ENCODE results near the gene ANKS1B.

The ANKS1B gene

GRCh38 chr12:99130808-99131553 is 853.8 kb downstream of the ANKS1B start:
- TF ChIP-seq ZNF501 (tag by site-specific recombination; IDR thresholded peaks at IDR 0.05) (no peak), GLIS2 (tag by site-specific recombination; IDR thresholded peaks at IDR 0.05) (no peak)
- H3K27ac ChIP-seq (ENCODE audit: extremely low read depth, low read depth, low read length): no peak overlapping the region
- POLR2A ChIA-PET: no interaction called here
- no peak overlapping the region for H3K4me3 ChIP-seq (ENCODE audit: low read depth, low read length)
- no peaks in the 10 kb centered on the region for H3K4me1 ChIP-seq (ENCODE audit: control insufficient read depth, insufficient read depth, low read length)
- no peaks in the 10 kb centered on the region for H3K9me3 ChIP-seq (ENCODE audit: control insufficient read depth, insufficient read depth, low read depth, low read length)
- H3K36me3 ChIP-seq (ENCODE audit: control insufficient read depth in 2 of 2, insufficient read depth in 1 of 2, low read length in 2 of 2): no peaks in the 10 kb centered on the region
- CTCF ChIA-PET: interaction anchor here (0.6 kb wide), 2 partner anchors 11 to 334 kb away, joined by 3 read pairs; no protein-coding TSS in a partner anchor

DNA sequence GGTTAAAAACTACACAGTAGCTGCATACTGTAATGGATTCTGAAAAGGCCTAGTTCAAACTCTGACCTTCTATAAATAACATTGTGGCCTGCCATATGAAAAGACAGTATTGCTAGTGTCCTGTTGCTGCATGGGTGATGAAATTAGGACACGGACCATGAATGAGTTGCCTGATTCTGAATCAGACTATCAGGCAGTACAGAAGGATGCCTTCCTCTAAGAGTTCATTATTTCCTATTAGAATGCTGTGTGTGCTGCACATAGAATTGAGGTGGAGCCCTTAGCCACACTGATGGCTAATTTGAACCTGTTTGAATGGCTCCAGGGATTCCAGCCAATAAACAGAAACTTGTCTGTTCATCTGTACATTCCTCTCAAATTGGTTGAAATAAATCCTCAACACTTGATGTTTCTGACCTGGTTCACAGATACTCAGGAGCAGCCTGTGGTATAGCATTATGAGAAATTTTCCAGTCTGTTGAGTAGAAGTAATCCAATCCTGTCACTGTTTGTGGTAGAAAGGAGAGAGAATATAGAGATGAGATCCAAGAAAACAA is 856.4 kb downstream of the ANKS1B start:
- Histone ChIP-seq H3K4me3 (ENCODE audit: low read depth, low read length) (no peak overlapping the region), H3K36me3 (ENCODE audit: control insufficient read depth in 2 of 2, insufficient read depth in 1 of 2, low read length in 2 of 2) (no peaks in the 10 kb centered on the region), H3K27ac (ENCODE audit: extremely low read depth, low read depth, low read length) (no peak overlapping the region), H3K9me3 (ENCODE audit: control insufficient read depth, insufficient read depth, low read depth, low read length) (no peaks in the 10 kb centered on the region), H3K4me1 (ENCODE audit: control insufficient read depth, insufficient read depth, low read length) (no peaks in the 10 kb centered on the region)
- ChIA-PET POLR2A (no interaction called here), CTCF (no interaction called here)
- TF ChIP-seq, protein P1, sequence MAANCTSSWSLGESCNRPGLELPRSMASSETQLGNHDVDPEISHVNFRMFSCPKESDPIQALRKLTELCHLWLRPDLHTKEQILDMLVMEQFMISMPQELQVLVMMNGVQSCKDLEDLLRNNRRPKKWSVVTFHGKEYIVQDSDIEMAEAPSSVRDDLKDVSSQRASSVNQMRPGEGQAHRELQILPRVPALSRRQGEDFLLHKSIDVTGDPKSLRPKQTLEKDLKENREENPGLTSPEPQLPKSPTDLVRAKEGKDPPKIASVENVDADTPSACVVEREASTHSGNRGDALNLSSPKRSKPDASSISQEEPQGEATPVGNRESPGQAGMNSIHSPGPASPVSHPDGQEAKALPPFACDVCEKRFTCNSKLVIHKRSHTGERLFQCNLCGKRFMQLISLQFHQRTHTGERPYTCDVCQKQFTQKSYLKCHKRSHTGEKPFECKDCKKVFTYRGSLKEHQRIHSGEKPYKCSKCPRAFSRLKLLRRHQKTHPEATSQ (tag by site-specific recombination; IDR thresholded peaks at IDR 0.05): no peak
- TF ChIP-seq ZNF561 (tag by site-specific recombination; IDR thresholded peaks at IDR 0.05; ENCODE audit: borderline replicate concordance): no peak

DNA sequence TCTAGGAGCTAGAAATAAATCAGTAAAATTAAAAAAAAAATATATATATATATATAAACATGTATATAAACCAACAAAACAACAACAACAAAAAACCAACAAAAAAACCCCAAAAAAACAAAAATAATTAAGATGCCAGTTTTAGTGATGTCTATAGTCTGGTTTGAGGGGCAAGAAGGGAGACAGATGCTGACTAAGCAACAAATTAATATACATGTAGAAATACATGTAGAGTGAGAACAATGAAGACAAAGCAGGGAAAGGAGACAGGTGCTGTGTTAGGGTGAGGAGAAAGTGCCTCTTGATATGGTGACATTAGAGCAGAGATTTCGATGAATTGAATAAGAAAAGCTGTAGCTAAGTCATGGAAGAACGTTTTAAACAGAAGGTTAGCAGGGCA is 861.8 kb downstream of the ANKS1B start:
- CTCF ChIA-PET: interaction anchor here (0.9 kb wide), 1 partner anchor 11 kb away, joined by 3 read pairs; no protein-coding TSS in a partner anchor
- H3K36me3 ChIP-seq (ENCODE audit: control insufficient read depth in 2 of 2, insufficient read depth in 1 of 2, low read length in 2 of 2): no peaks in the 10 kb centered on the region
- TF ChIP-seq MYNN (tag by site-specific recombination; IDR thresholded peaks at IDR 0.05; ENCODE audit: borderline replicate concordance): no peak
- TF ChIP-seq ZNF148 (tag by site-specific recombination; IDR thresholded peaks at IDR 0.05; ENCODE audit: borderline replicate concordance): no peak
- TF ChIP-seq ZNF202 (tag by site-specific recombination; IDR thresholded peaks at IDR 0.05; ENCODE audit: borderline replicate concordance): no peak
- no peak for TF ChIP-seq ZNF785 (tag by site-specific recombination; IDR thresholded peaks at IDR 0.05)
- no peak for TF ChIP-seq ZXDB (tag by site-specific recombination; IDR thresholded peaks at IDR 0.05)

GRCh38 chr12:99122496-99122895 is 862.2 kb downstream of the ANKS1B start:
- POLR2A ChIA-PET: no interaction called here
- CTCF ChIA-PET: interaction anchor here (0.5 to 0.9 kb wide), 2 partner anchors 11 to 16 kb away, joined by 3 read pairs; no protein-coding TSS in a partner anchor

More for the DNA sequence above, 861.8 kb downstream of the ANKS1B start:
- POLR2A ChIA-PET: no interaction called here
- no peaks in the 10 kb centered on the region for H3K9me3 ChIP-seq (ENCODE audit: control insufficient read depth, insufficient read depth, low read depth, low read length)
- no peaks in the 10 kb centered on the region for H3K4me1 ChIP-seq (ENCODE audit: control insufficient read depth, insufficient read depth, low read length)
- H3K27ac ChIP-seq (ENCODE audit: extremely low read depth, low read depth, low read length): no peak overlapping the region
- H3K4me3 ChIP-seq (ENCODE audit: low read depth, low read length): no peak overlapping the region

More at GRCh38 chr12:99122496-99122895, 862.2 kb downstream of the ANKS1B start:
- Histone ChIP-seq H3K4me3 (ENCODE audit: low read depth, low read length) (no peak overlapping the region), H3K9me3 (ENCODE audit: control insufficient read depth, insufficient read depth, low read depth, low read length) (no peaks in the 10 kb centered on the region), H3K27ac (ENCODE audit: extremely low read depth, low read depth, low read length) (no peak overlapping the region), H3K4me1 (ENCODE audit: control insufficient read depth, insufficient read depth, low read length) (no peaks in the 10 kb centered on the region), H3K36me3 (ENCODE audit: control insufficient read depth in 2 of 2, insufficient read depth in 1 of 2, low read length in 2 of 2) (no peaks in the 10 kb centered on the region)
- TF ChIP-seq ZNF416 (tag by site-specific recombination; IDR thresholded peaks at IDR 0.05): no peak
- TF ChIP-seq ZNF311 (tag by site-specific recombination; IDR thresholded peaks at IDR 0.05; ENCODE audit: borderline replicate concordance): no peak
- TF ChIP-seq ZFP41 (tag by site-specific recombination; IDR thresholded peaks at IDR 0.05; ENCODE audit: borderline replicate concordance): no peak
- TF ChIP-seq ZNF677 (tag by site-specific recombination; IDR thresholded peaks at IDR 0.05): no peak
- TF ChIP-seq ZNF146 (tag by site-specific recombination; IDR thresholded peaks at IDR 0.05): no peak
- no peak for TF ChIP-seq ZNF37A (tag by site-specific recombination; IDR thresholded peaks at IDR 0.05)
- TF ChIP-seq ZXDB (tag by site-specific recombination; IDR thresholded peaks at IDR 0.05): no peak

All from HEK293 (cell line).